RPMI7951 (cell line): ENCODE measurements around the gene ISM1. TPM values are rescaled to one million over a fixed set of nuclear protein-coding genes. Genes with fewer than 3 reads are reported as not detected.

Experiments used
- DNase-seq: peaks from one replicate; pipeline ENCODE4 v3.0.0-alpha.2; 2012; ENCODE audit warnings: low read depth
- total RNA-seq: library from RNA; depleted of rRNA; stranded (reverse); fragments of >200 nt; shearing (Covaris generic); gene quantifications from 2 replicates; pipeline ENCODE4 v1.2.3, GENCODE V29; 2014

Gene ISM1
- total RNA-seq, 1 experiment from 2014 or later: 0.48 TPM

DNA sequence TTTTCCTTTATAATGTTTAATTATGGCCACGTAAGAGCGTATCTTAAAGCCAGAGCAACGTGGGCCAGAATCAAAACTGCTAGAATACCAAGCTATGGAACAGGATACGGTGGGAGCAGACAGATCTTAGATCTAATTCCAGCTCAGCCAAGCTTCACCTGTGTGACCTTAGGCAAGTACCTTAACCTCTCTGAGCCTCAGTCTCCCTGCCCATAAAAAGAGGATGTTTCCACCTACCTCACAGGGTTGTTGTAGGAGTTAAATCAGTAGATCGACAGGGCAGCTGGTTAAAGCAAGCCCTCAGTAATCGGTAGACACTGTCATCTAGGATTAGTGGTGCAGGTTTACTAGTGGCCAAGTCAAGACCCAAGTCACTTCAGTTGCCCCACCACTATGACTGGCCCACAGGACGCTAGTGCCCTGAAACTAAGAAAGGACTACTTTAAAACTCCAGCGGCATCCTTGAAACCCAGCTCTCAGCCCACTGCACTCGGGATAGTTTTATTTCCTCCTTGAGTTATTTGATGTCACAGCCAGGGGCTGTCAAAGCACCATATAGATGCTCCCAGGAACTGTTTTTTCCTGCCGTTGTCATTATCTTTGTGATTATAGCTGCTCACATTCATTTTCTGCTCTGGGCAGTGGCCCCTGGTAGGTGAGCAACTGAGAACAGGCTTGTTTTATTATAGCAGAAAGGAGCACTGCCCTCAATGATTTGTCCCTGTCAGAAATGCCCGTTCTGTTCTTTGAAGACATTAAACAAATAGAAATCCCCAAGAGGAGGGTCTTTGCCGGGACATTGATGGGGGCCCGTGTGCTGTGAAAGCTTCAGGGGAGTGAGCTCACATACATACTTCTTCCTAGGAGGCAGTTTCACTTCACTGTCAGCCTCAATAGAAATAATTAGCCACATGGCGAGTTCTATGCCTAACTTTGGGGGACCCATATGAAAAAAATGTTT is 63.1 kb downstream of the ISM1 start:
- no peak for DNase-seq

DNA sequence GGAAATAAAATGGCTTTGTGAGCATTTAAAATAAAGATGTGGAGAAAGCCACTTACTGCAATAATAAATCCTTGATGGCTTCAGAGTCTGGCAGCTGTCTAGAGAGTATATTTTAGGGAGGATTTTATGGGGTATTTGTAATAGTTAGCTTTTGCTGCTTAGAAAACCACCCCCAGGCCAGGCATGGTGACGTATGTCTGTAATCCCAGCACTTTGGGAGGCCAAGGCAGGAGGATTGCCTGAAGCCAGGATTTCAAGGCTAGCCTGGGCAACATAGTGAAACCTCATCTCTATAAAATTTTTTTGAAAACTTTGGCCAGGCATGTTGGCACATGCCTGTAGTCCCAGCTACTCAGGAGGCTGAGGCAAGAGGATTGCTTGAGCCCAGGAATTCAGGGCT is 63.8 kb downstream of the ISM1 start:
- DNase-seq: peak; percentile 33

DNA sequence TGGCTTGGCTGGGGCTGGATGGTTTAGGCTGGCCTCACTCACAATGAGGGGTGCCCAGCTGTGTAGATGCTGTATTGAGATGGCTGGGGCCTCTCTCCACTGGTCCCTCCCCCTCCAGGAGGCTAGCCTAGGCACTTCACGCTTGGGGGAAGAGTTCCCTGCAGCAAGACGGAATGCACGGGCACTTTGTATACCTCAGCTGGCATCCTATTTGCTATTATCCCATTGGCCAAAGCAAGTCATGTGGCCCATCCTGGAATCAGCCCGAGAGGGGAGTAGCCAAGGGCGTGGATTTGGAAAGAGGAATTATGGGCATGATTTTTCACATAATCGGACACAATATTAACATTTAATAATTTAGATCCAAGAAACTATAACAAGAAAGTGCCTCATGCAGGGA is 64.3 kb downstream of the ISM1 start:
- DNase-seq: no peak

DNA sequence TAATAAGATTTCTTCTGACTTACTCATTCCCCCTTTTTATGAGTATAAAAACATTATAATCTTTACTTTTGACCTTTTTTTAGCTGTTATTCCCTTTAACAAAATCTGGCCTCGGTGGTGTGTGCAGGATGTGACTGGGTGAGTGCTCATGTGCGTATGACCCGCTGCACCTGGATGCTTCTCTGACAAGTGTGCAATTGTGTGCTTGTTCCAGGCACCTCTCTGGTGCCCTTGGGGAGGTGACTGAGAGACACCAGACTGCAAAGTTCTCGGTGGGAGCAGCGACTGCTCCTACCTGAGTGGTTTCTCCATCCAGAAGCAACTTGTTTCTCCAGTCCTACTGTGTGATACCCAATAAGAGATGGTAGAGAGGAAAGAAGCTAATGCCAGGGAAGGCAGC is 65.0 kb downstream of the ISM1 start:
- DNase-seq: no peak

GRCh38 chr20:13286607-13287006 is 65.5 kb downstream of the ISM1 start:
- DNase-seq: no peak

DNA sequence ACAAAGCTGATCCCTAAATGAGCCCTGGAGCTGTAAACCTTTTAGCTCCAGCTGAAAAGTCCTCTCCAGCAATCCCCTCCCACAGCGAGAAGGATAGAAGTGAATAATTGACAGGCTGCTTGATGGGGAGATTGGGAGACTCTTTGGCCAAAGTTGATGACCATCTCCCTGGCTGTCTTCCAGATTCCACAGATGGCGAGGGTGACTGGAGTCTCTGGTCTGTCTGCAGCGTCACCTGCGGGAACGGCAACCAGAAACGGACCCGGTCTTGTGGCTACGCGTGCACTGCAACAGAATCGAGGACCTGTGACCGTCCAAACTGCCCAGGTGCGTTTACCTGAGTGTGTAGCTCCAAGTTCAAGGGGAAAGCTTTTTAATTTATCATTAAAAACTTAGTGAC is 67.3 kb downstream of the ISM1 start:
- DNase-seq: no peak

DNA sequence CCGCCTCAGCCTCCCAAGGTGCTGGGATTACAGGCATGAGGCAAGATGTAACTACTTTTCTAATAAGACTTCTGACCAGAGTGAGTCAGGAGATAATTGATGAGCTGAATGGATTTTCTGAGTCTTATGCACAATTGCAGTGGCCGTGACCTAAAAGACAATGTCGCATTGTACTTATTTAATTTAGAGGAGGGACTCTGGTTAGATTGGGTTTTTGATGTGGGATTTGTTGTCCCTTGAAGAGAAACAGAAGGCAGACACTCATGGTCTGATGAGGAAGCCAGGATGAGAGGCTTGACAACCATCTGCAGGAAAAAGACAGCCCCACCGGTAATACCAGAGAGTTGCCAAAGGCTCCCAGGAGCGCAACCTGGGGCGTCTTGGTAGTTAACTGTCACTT is 68.0 kb downstream of the ISM1 start:
- no peak for DNase-seq

- no peak for DNase-seq
These were observed 69.7 kb downstream of the ISM1 start for GRCh38 chr20:13290724-13291123.

- DNase-seq: no peak
These were observed 70.1 kb downstream of the ISM1 start for GRCh38 chr20:13291157-13291556.

- no peak for DNase-seq
These were observed 71.3 kb downstream of the ISM1 start for GRCh38 chr20:13292201-13292885.

- no peak for DNase-seq
These were observed 73.4 kb downstream of the ISM1 start for GRCh38 chr20:13294522-13294921.

- no peak for DNase-seq
These were observed 74.6 kb downstream of the ISM1 start for GRCh38 chr20:13295637-13296036.

DNA sequence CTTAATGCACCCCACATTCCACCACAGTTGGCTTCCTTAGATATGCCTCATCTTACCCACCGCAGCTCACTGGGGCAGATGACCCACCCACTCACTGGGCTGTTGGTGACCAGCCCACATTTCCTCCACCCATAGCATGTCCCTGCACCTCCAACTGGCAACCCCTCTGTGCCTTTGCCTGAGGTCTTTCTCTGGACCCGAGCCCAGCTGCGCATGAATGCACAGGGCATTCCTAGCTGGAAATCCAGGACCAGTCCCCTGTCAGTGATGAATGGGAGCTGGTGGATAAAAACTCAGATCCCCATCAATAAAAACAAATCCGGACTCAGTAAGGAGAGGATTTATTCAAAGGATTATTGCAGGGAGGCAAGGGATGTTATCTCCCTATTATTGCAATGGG is 75.0 kb downstream of the ISM1 start:
- DNase-seq: no peak

GRCh38 chr20:13297147-13297899 is 76.2 kb downstream of the ISM1 start:
- no peak for DNase-seq

DNA sequence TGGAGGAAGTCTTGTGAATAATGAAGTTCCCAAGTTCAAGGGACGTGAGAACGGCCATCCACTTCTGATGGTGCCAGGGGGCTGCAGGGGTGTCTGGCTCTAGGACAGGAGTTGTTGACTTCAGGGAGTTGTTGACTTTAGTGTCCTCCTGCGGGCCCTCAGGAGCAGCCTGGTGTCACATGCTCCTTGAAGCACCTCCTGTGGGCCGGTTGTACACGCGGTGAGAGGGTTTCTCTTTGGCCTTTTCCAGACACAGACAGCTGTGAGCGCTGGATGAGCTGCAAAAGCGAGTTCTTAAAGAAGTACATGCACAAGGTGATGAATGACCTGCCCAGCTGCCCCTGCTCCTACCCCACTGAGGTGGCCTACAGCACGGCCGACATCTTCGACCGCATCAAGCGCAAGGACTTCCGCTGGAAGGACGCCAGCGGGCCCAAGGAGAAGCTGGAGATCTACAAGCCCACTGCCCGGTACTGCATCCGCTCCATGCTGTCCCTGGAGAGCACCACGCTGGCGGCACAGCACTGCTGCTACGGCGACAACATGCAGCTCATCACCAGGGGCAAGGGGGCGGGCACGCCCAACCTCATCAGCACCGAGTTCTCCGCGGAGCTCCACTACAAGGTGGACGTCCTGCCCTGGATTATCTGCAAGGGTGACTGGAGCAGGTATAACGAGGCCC is 77.8 kb downstream of the ISM1 start:
- DNase-seq: no peak

GRCh38 chr20:13299401-13299800 is 78.3 kb downstream of the ISM1 start:
- peak; percentile 54 for DNase-seq

- DNase-seq: no peak
These were observed 80.5 kb downstream of the ISM1 start for GRCh38 chr20:13301596-13301995.

GRCh38 chr20:13302647-13303450 is 81.8 kb downstream of the ISM1 start:
- peak; percentile 66 for DNase-seq

DNA sequence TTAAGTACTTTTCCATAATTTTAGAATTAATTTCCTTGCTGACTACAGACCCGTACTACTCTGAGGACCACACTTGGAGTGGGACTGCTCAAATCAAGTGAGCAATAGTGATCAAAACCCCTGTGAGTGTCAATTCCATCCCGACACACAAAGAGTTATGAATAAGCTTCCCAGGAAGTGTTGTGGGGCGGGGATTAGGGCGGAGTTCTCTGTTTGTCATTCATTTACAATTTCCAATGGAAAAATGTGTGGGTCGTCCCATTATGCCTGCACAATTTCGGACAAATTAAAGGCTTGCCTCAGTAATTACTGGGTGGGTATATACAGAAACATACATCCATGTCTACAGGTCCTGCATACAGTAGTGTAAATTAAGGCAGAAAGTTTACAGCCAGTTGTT is 84.2 kb downstream of the ISM1 start:
- DNase-seq: peak; percentile 20

DNA sequence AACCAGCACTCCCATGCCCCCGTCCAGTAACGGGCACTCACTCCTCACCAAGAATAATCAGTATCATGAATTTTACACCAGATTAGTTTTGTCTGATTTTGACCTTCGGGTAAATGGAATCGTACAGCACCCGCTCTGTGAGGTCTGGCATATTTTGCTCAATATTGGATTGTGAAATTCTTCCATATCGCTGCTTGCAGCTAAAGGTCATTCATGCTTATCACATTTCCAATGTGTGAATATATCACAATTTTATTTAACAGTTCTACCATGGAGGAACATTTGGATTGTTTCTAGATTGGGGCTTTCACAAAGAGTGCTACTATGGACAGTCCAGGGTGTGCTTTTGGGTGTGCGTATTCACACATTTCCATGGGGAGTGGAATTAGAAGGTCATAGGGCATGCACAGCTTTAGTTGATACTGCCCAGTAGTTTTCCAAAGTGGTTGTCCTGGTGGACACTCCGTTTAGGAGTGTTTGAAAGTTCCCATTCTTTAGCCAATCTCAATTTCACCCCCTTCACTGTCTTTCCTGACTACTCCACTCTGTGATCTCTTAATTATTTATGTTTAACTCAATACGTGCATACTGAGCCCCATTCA is 86.6 kb downstream of the ISM1 start:
- DNase-seq: no peak

DNA sequence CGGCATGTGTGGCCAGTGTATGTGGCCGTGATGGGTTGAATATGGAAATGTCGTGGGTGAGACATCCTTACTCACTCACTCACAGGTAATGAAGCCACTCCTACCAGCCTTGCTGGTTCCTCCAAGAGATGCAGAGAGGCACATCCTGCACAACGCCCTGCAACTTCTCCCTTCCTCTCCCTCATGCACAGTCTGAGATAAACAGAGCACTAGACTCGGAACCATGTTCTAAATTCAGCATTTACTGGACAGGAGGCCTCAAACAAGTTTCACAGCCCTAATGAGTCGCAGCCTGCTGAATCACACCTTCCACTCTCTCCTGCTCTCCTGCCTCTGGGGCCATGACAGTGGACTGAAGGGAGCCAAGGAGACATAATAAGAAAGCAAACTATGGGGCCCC is 91.2 kb downstream of the ISM1 start:
- no peak for DNase-seq
